GDM1 (cell line): Measurements from ENCODE around the gene SLC25A3.
A peak's percentile ranks its signal among the peaks of the same experiment; 100 is the strongest.
"Not testable (repeated sequence)": the region's sequence is repeated elsewhere in the genome, so short reads cannot be mapped to it uniquely, and the experiment has no call there.

ENCODE experiments used
- DNase-seq: peaks from one replicate; lab custom pipeline; 2025; lab: John Stamatoyannopoulos, UW

SLC25A3 gene

GRCh38 chr12:98595243-98595988 is 1.9 kb downstream of the SLC25A3 start:
- no peak for DNase-seq

DNA sequence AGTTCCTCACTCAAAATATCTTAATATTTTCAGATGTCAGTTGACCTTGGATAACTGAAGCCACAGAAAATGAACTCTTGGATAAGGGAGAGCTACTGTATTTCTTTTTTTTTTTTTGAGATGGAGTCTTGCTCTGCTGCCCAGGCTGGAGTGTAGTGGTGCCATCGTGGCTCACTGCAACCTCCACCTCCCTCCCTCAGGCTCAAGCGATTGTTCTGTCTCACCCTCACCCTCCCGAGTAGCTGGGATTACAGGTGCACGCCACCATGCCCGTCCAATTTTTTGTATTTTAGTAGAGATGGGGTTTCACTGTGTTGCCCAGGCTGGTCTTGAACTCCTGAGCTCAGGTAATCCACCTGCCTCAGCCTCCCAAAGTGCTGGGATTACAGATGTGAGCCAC is 3.8 kb downstream of the SLC25A3 start:
- DNase-seq: not testable (repeated sequence)

GRCh38 chr12:98601924-98602323 is 8.4 kb downstream of the SLC25A3 start:
- no peak for DNase-seq

DNA sequence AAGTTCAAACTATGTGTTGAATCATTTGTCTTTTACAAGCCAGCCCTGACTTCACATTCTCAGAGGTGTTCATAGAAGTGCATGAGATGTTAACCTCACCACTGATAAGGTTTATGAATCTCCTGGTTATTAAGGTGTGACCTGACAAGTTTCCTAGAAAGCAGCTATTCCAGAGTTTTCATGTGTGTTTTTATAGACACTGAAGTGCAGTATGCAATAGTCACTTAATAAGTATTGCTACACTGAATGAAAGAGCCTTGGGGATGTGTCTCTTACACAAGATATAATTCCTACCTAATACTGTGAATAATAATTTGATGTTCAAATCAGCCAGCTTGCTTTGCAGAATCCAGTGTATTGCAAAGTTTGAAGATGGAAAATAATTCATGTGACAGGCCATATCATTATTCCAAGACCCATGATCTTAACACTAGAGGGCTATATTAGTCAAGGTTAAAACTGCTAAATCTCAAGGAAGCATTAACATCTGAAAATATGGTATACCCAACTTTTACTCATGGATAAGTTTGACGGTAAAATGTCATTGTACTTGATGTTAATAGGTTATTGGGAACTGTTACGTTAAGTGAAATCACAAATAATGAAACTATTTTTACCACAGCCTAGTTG is 13.0 kb downstream of the SLC25A3 start:
- DNase-seq: no peak

DNA sequence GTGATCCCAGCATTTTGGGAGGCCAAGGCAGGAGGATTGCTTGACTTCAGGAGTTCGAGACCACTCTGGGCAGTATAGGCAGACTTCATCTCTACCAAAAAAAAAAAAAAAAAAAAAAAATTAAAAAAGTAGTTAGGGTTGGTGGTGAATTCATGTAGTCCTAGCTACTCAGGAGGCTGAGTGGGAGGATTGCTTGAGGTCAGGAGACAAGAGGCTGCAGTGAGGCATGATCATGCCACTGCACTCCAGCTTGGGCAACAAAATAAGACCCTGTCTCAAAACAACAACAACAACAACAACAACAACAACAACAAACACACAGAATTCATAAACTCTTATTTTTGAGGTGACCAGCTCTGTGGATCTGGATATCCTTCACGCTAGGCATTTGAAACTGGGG is 17.1 kb downstream of the SLC25A3 start:
- no peak for DNase-seq

GRCh38 chr12:98612696-98613334 is 19.3 kb downstream of the SLC25A3 start:
- DNase-seq: no peak

- DNase-seq: no peak
Measured at GRCh38 chr12:98618952-98619351, 25.5 kb downstream of the SLC25A3 start.

- DNase-seq: no peak
Measured at GRCh38 chr12:98635657-98636323, 42.3 kb downstream of the SLC25A3 start.

- DNase-seq: no peak
Measured at GRCh38 chr12:98637068-98637467, 43.6 kb downstream of the SLC25A3 start.

DNA sequence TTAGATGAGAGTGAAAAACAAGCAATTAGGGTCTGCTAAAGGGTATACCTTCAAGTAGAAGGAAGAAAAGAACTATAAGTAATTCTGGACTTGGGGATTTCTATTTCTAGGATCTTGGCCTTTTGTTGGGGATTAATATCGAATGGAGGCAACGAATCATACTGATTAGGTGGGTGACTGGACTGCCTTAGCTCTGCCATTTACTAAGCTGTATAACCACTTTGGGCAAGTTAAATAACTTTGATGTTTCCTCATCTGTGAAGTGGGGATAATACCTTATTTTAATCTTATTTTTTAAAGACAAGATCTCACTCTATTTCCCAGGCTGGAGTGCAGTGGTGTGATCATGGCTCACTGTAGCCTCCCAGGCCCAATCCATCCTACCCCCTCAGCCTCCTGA is 44.5 kb downstream of the SLC25A3 start:
- DNase-seq: no peak

- DNase-seq: no peak
Measured at GRCh38 chr12:98639491-98639890, 46.0 kb downstream of the SLC25A3 start.

- not testable (repeated sequence) for DNase-seq
Measured at GRCh38 chr12:98642801-98643200, 49.3 kb downstream of the SLC25A3 start.

DNA sequence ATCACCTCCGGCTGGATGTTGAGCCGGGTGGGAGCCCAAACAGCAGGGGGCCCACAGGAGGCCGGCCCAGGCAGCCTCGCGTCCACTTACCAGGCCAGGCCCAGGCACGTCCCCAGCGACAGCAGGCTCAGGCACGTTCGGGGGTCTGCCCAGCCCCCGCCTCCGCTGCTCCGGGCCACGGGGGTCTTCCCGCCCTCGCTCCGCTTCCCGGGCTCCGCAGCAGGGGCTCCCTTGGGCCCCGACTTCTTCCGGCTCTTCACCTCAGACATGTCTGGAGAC is 50.9 kb downstream of the SLC25A3 start:
- no peak for DNase-seq

DNA sequence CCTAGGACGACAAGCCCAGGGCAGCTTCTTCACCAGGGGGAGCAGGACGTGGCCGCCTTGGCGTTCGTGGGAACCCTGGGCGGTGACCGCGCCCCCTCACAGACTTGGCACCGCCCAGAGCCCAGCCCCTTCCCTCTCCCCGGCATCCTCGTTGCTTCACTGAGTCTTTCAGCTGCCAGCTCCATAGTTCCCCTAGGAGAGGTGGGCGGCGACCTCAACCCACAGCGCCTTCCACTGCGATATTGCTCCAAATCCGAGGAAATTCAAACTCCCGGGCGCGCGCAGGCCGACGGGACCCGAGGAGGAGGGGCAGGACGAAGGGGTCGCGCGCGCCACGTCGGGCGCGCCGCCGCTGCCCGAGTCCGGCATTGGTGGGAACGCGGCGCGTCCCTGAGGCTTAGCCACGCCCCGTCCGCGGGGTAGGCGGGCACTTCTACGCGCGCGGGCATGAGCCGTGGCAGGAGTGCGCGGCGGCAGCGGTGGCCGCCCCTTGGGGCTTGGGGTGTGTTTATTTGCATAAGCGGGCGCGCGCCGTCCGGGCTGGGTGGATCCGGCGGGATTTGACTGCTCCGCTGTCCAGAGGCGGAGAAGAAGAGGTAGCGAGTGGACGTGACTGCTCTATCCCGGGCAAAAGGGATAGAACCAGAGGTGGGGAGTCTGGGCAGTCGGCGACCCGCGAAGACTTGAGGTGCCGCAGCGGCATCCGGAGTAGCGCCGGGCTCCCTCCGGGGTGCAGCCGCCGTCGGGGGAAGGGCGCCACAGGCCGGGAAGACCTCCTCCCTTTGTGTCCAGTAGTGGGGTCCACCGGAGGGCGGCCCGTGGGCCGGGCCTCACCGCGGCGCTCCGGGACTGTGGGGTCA is 51.5 kb downstream of the SLC25A3 start, which contains the start of the genes APAF1 and IKBIP:
TSS of gene APAF1 (plus strand) at position 579 of the 860 bp plus-strand sequence. CDS start 3,070 bp downstream, outside the sequence.
TSS of gene IKBIP (minus strand) at position 77 of the 860 bp plus-strand sequence. CDS start 87 bp downstream, outside the sequence.
- DNase-seq: peak; percentile 95

- no peak for DNase-seq
Measured at GRCh38 chr12:98645572-98646067, 52.1 kb downstream of the SLC25A3 start.

GRCh38 chr12:98646294-98647090 is 53.0 kb downstream of the SLC25A3 start:
- no peak for DNase-seq

DNA sequence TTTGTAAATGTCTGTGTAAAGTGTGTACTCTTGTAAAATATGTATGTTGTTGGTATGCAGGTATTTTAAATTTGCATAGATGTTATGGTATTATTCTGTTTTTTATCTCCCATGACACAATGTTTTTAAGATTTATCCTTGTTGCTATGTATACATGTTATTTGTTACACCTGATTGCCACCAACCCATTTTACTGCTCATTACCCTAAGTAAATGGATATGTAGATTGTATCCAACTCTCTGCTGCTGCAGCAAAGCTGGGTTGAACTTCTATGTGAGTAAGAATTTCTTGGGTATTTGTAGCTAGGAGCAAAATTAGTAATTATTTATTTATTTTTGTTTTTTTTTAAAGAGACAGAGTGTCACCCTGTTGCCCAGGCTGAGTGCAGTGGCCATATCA is 57.8 kb downstream of the SLC25A3 start:
- no peak for DNase-seq

GRCh38 chr12:98653866-98654493 is 60.5 kb downstream of the SLC25A3 start:
- peak; percentile 16 for DNase-seq
